HG03103 (cell line): ENCODE data around the gene TSC2.
"Not testable (repeated sequence)": the region's sequence is repeated elsewhere in the genome, so short reads cannot be mapped to it uniquely, and the experiment has no call there.

ENCODE experiments used
- ATAC-seq: cut with Tn5 transposase; IDR thresholded peaks from one replicate; pipeline ENCODE4 v1.9.1; 2021; ENCODE audit warnings: low read depth; ENCODE audit not compliant: unreplicated experiment

TSC2 gene

GRCh38 chr16:2115591-2115973, 67.8 kb downstream of the TSC2 start:
- no peak for ATAC-seq

GRCh38 chr16:2116428-2116827, 68.6 kb downstream of the TSC2 start:
- ATAC-seq = not testable (repeated sequence)

GRCh38 chr16:2117341-2117740, 69.6 kb downstream of the TSC2 start:
- ATAC-seq = not testable (repeated sequence)

- not testable (repeated sequence) for ATAC-seq
Observed at GRCh38 chr16:2117960-2118722, 70.4 kb downstream of the TSC2 start.

- ATAC-seq = not testable (repeated sequence)
Observed at GRCh38 chr16:2121325-2121724, 73.5 kb downstream of the TSC2 start.

GRCh38 chr16:2121853-2122252, 74.1 kb downstream of the TSC2 start:
- ATAC-seq = no peak

GRCh38 chr16:2122429-2122828, 74.6 kb downstream of the TSC2 start:
- no peak for ATAC-seq

- ATAC-seq = not testable (repeated sequence)
Observed at GRCh38 chr16:2122934-2123683, 75.3 kb downstream of the TSC2 start.

GRCh38 chr16:2123706-2124376, 76.1 kb downstream of the TSC2 start:
- ATAC-seq = not testable (repeated sequence)

- not testable (repeated sequence) for ATAC-seq
Observed at GRCh38 chr16:2124377-2124693, 76.5 kb downstream of the TSC2 start.

GRCh38 chr16:2124694-2125444, 77.1 kb downstream of the TSC2 start:
- not testable (repeated sequence) for ATAC-seq

GRCh38 chr16:2125609-2126008, 77.8 kb downstream of the TSC2 start:
- ATAC-seq = not testable (repeated sequence)

GRCh38 chr16:2126161-2126743, 78.5 kb downstream of the TSC2 start:
- ATAC-seq = not testable (repeated sequence)

- ATAC-seq = not testable (repeated sequence)
Observed at GRCh38 chr16:2126928-2127556, 79.3 kb downstream of the TSC2 start.

GRCh38 chr16:2127630-2128280, 80.0 kb downstream of the TSC2 start:
- not testable (repeated sequence) for ATAC-seq

- ATAC-seq = not testable (repeated sequence)
Observed at GRCh38 chr16:2129251-2129650, 81.5 kb downstream of the TSC2 start.

- ATAC-seq = not testable (repeated sequence)
Observed at GRCh38 chr16:2129890-2130447, 82.2 kb downstream of the TSC2 start.

- not testable (repeated sequence) for ATAC-seq
Observed at GRCh38 chr16:2133797-2134196, 86.0 kb downstream of the TSC2 start.

- ATAC-seq = not testable (repeated sequence)
Observed at GRCh38 chr16:2135071-2135470, 87.3 kb downstream of the TSC2 start.
